ENCODE results near the gene MRPL24.
A peak's percentile ranks its signal among the peaks of the same experiment; 100 is the strongest.

The MRPL24 gene

DNA sequence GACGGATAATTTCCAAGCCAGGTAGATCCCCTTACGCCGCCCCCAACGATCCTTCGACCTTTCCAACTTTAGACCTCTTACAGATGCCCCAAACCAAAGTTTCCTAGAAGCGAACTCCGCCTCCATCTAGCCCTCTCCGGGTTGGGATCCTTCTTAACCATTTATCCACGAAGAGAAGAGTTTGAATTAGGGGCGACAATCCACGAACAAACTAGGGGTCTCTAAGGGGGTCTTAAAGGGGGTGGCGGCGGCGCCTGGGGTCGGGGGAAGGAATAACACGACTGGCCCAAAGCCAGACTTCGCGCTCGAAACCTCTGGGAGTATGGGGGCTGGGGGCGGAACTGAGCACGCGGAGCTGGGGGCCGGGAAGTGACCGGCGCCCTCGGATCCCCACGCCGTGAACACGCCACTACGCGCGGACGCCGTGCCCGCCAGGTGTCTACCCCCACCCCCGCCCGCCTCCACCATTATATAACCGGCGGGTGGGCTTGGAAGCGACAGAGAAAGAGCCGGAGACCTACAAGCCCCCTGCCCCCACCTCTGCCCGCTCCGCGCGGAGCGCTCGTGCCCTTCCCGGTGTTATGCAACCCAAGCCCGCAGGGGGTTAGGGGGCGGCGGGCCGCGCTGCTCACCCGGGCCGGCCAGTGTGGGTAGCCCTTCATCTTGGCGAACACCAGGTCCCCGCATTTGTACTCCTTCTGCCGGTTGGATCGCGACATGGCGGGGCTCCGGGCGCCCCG is 10.0 kb upstream of the MRPL24 start (continued):
- TF ChIP-seq, protein P1, sequence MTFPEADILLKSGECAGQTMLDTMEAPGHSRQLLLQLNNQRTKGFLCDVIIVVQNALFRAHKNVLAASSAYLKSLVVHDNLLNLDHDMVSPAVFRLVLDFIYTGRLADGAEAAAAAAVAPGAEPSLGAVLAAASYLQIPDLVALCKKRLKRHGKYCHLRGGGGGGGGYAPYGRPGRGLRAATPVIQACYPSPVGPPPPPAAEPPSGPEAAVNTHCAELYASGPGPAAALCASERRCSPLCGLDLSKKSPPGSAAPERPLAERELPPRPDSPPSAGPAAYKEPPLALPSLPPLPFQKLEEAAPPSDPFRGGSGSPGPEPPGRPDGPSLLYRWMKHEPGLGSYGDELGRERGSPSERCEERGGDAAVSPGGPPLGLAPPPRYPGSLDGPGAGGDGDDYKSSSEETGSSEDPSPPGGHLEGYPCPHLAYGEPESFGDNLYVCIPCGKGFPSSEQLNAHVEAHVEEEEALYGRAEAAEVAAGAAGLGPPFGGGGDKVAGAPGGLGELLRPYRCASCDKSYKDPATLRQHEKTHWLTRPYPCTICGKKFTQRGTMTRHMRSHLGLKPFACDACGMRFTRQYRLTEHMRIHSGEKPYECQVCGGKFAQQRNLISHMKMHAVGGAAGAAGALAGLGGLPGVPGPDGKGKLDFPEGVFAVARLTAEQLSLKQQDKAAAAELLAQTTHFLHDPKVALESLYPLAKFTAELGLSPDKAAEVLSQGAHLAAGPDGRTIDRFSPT (tag by site-specific recombination; IDR thresholded peaks at IDR 0.05), result peak; percentile 24
- TF ChIP-seq ZEB2 (tag by site-specific recombination; IDR thresholded peaks at IDR 0.05) (peak; percentile 36; the same call in 1 of the 2 replicates), KLF10 (tag by site-specific recombination; IDR thresholded peaks at IDR 0.05) (no peak), ZNF629 (tag by site-specific recombination; IDR thresholded peaks at IDR 0.05) (no peak), ZNF341 (tag by site-specific recombination; IDR thresholded peaks at IDR 0.05; ENCODE audit: low read depth) (peak; percentile 71), ZNF23 (tag by site-specific recombination; IDR thresholded peaks at IDR 0.05; ENCODE audit: borderline replicate concordance) (no peak), ZNF202 (tag by site-specific recombination; IDR thresholded peaks at IDR 0.05; ENCODE audit: borderline replicate concordance) (no peak), ZNF16 (tag by site-specific recombination; IDR thresholded peaks at IDR 0.05; ENCODE audit: low read depth) (no peak), ZIC2 (tag by site-specific recombination; IDR thresholded peaks at IDR 0.05) (peak; percentile 45; the same call in 1 of the 2 replicates), ZFHX2 (tag by site-specific recombination; conservative IDR thresholded peaks at IDR 0.05) (peak; percentile 89), ZNF670 (tag by site-specific recombination; IDR thresholded peaks at IDR 0.05; ENCODE audit: low read depth) (no peak), ZBTB48 (tag by site-specific recombination; IDR thresholded peaks at IDR 0.05) (peak; percentile 48; the same call in 1 of the 2 replicates), WT1 (tag by site-specific recombination; IDR thresholded peaks at IDR 0.05) (no peak), EGR2 (tag by site-specific recombination; IDR thresholded peaks at IDR 0.05; ENCODE audit: low read depth) (peak; percentile 87; the same call in 1 of the 2 replicates), YY1 (tag by site-specific recombination; IDR thresholded peaks at IDR 0.05) (0 out of 2 replicates have a peak, but pooled peaks have one; percentile 46), ZNF121 (tag by site-specific recombination; IDR thresholded peaks at IDR 0.05) (no peak)
- TF ChIP-seq, protein P2, sequence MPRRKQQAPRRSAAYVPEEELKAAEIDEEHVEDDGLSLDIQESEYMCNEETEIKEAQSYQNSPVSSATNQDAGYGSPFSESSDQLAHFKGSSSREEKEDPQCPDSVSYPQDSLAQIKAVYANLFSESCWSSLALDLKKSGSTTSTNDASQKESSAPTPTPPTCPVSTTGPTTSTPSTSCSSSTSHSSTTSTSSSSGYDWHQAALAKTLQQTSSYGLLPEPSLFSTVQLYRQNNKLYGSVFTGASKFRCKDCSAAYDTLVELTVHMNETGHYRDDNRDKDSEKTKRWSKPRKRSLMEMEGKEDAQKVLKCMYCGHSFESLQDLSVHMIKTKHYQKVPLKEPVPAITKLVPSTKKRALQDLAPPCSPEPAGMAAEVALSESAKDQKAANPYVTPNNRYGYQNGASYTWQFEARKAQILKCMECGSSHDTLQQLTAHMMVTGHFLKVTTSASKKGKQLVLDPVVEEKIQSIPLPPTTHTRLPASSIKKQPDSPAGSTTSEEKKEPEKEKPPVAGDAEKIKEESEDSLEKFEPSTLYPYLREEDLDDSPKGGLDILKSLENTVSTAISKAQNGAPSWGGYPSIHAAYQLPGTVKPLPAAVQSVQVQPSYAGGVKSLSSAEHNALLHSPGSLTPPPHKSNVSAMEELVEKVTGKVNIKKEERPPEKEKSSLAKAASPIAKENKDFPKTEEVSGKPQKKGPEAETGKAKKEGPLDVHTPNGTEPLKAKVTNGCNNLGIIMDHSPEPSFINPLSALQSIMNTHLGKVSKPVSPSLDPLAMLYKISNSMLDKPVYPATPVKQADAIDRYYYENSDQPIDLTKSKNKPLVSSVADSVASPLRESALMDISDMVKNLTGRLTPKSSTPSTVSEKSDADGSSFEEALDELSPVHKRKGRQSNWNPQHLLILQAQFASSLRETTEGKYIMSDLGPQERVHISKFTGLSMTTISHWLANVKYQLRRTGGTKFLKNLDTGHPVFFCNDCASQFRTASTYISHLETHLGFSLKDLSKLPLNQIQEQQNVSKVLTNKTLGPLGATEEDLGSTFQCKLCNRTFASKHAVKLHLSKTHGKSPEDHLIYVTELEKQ (tag by site-specific recombination; IDR thresholded peaks at IDR 0.05; ENCODE audit: borderline replicate concordance), result no peak
- TF ChIP-seq, protein P3, sequence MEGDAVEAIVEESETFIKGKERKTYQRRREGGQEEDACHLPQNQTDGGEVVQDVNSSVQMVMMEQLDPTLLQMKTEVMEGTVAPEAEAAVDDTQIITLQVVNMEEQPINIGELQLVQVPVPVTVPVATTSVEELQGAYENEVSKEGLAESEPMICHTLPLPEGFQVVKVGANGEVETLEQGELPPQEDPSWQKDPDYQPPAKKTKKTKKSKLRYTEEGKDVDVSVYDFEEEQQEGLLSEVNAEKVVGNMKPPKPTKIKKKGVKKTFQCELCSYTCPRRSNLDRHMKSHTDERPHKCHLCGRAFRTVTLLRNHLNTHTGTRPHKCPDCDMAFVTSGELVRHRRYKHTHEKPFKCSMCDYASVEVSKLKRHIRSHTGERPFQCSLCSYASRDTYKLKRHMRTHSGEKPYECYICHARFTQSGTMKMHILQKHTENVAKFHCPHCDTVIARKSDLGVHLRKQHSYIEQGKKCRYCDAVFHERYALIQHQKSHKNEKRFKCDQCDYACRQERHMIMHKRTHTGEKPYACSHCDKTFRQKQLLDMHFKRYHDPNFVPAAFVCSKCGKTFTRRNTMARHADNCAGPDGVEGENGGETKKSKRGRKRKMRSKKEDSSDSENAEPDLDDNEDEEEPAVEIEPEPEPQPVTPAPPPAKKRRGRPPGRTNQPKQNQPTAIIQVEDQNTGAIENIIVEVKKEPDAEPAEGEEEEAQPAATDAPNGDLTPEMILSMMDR (tag by site-specific recombination; IDR thresholded peaks at IDR 0.05), result peak; percentile 33; the same call in 1 of the 2 replicates
- TF ChIP-seq, protein P4, sequence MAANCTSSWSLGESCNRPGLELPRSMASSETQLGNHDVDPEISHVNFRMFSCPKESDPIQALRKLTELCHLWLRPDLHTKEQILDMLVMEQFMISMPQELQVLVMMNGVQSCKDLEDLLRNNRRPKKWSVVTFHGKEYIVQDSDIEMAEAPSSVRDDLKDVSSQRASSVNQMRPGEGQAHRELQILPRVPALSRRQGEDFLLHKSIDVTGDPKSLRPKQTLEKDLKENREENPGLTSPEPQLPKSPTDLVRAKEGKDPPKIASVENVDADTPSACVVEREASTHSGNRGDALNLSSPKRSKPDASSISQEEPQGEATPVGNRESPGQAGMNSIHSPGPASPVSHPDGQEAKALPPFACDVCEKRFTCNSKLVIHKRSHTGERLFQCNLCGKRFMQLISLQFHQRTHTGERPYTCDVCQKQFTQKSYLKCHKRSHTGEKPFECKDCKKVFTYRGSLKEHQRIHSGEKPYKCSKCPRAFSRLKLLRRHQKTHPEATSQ (tag by site-specific recombination; IDR thresholded peaks at IDR 0.05), result 0 out of 2 replicates have a peak, but pooled peaks have one; percentile 15
- TF ChIP-seq, protein P5, sequence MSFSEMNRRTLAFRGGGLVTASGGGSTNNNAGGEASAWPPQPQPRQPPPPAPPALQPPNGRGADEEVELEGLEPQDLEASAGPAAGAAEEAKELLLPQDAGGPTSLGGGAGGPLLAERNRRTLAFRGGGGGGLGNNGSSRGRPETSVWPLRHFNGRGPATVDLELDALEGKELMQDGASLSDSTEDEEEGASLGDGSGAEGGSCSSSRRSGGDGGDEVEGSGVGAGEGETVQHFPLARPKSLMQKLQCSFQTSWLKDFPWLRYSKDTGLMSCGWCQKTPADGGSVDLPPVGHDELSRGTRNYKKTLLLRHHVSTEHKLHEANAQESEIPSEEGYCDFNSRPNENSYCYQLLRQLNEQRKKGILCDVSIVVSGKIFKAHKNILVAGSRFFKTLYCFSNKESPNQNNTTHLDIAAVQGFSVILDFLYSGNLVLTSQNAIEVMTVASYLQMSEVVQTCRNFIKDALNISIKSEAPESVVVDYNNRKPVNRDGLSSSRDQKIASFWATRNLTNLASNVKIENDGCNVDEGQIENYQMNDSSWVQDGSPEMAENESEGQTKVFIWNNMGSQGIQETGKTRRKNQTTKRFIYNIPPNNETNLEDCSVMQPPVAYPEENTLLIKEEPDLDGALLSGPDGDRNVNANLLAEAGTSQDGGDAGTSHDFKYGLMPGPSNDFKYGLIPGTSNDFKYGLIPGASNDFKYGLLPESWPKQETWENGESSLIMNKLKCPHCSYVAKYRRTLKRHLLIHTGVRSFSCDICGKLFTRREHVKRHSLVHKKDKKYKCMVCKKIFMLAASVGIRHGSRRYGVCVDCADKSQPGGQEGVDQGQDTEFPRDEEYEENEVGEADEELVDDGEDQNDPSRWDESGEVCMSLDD (tag by site-specific recombination; IDR thresholded peaks at IDR 0.05), result peak; percentile 68
- TF ChIP-seq, protein P6, sequence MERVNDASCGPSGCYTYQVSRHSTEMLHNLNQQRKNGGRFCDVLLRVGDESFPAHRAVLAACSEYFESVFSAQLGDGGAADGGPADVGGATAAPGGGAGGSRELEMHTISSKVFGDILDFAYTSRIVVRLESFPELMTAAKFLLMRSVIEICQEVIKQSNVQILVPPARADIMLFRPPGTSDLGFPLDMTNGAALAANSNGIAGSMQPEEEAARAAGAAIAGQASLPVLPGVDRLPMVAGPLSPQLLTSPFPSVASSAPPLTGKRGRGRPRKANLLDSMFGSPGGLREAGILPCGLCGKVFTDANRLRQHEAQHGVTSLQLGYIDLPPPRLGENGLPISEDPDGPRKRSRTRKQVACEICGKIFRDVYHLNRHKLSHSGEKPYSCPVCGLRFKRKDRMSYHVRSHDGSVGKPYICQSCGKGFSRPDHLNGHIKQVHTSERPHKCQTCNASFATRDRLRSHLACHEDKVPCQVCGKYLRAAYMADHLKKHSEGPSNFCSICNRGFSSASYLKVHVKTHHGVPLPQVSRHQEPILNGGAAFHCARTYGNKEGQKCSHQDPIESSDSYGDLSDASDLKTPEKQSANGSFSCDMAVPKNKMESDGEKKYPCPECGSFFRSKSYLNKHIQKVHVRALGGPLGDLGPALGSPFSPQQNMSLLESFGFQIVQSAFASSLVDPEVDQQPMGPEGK (tag by site-specific recombination; IDR thresholded peaks at IDR 0.05), result peak; percentile 74

All from HEK293 (cell line).